ENCODE data around the gene KDM1B. TPM values are rescaled to one million over a fixed set of nuclear protein-coding genes. Genes with fewer than 3 reads are reported as not detected.

The KDM1B gene
- total RNA-seq, 4 donors from 2014 or later: 10.3 to 13.2 (median 11.7) TPM

GRCh38 chr6:18264923-18265377 lies 109.7 kb downstream of the KDM1B start:
- intact Hi-C loops (cut with DNase I): loop anchor here (5.0 kb wide), 2 partner anchors 108 to 122 kb away; partner anchors contain the start of genes KDM1B, RNF144B and TPMT
- no peak for DNase-seq (ENCODE audit: extremely low spot score)
- TF ChIP-seq POLR2A (IDR thresholded peaks at IDR 0.05; ENCODE audit: low read depth): no peak
- TF ChIP-seq EP300 (IDR thresholded peaks at IDR 0.05): no peak
- no peak for TF ChIP-seq POLR2AphosphoS5 (IDR thresholded peaks at IDR 0.05)
- no peak for TF ChIP-seq CTCF (IDR thresholded peaks at IDR 0.05)
- Histone ChIP-seq H3K36me3 (peaks cover 0 to 5% (median 0%) of the 10 kb centered on the region in 4 donors), H3K27me3 (no peaks in the 10 kb centered on the region), H3K4me3 (peak overlapping the region; percentile 82 to 98 (median 94)), H3K9me3 (no peaks in the 10 kb centered on the region), H3K27ac (replicated peaks in 1 of 4) (peak overlapping the region; percentile 96 to 99 (median 98)), H3K4me1 (peaks cover 33 to 41% (median 37%) of the 10 kb centered on the region in 4 donors)
- 2% methylated on average over 10 of the region's 11 CpGs for WGBS

- WGBS: 98% methylated on average over 13 of the region's 14 CpGs
- intact Hi-C loops (cut with DNase I): no loop called here
These were observed 110.7 kb downstream of the KDM1B start for GRCh38 chr6:18265787-18266522.

GRCh38 chr6:18266523-18266912 lies 111.3 kb downstream of the KDM1B start:
- Histone ChIP-seq H3K27ac (replicated peaks in 1 of 4) (no peak overlapping the region), H3K9me3 (no peaks in the 10 kb centered on the region), H3K36me3 (peaks cover 0 to 3% (median 0%) of the 10 kb centered on the region in 4 donors), H3K27me3 (no peaks in the 10 kb centered on the region), H3K4me3 (no peak overlapping the region), H3K4me1 (peaks cover 20 to 25% (median 22%) of the 10 kb centered on the region in 4 donors)
- DNase-seq (ENCODE audit: extremely low spot score): no peak
- TF ChIP-seq EP300 (IDR thresholded peaks at IDR 0.05): no peak
- no peak for TF ChIP-seq CTCF (IDR thresholded peaks at IDR 0.05)
- TF ChIP-seq POLR2AphosphoS5 (IDR thresholded peaks at IDR 0.05): no peak
- TF ChIP-seq POLR2A (IDR thresholded peaks at IDR 0.05; ENCODE audit: low read depth): no peak
- intact Hi-C loops (cut with DNase I): no loop called here
- 88% methylated on average over 7 of the region's 11 CpGs for whole genome bisulfite sequencing

More at GRCh38 chr6:18265787-18266522, 110.7 kb downstream of the KDM1B start:
- Histone ChIP-seq H3K27me3 (no peaks in the 10 kb centered on the region), H3K4me1 (peaks cover 26 to 31% (median 28%) of the 10 kb centered on the region in 4 donors), H3K27ac (replicated peaks in 1 of 4) (no peak overlapping the region), H3K9me3 (no peaks in the 10 kb centered on the region), H3K36me3 (peaks cover 0 to 5% (median 0%) of the 10 kb centered on the region in 4 donors), H3K4me3 (no peak overlapping the region)
- no peak for TF ChIP-seq CTCF (IDR thresholded peaks at IDR 0.05)
- no peak for TF ChIP-seq POLR2A (IDR thresholded peaks at IDR 0.05; ENCODE audit: low read depth)
- no peak for TF ChIP-seq EP300 (IDR thresholded peaks at IDR 0.05)
- no peak for TF ChIP-seq POLR2AphosphoS5 (IDR thresholded peaks at IDR 0.05)
- DNase-seq (ENCODE audit: extremely low spot score): no peak

GRCh38 chr6:18268066-18268465 lies 112.8 kb downstream of the KDM1B start:
- intact Hi-C loops (cut with DNase I): no loop called here
- no peak for DNase-seq (ENCODE audit: extremely low spot score)
- 86% methylated on average over 4 of the region's 4 CpGs for WGBS
- H3K36me3 ChIP-seq: no peaks in the 10 kb centered on the region
- H3K27me3 ChIP-seq: no peaks in the 10 kb centered on the region
- H3K4me1 ChIP-seq: peaks cover 4 to 10% (median 6%) of the 10 kb centered on the region in 4 donors
- H3K27ac ChIP-seq (replicated peaks in 1 of 4): no peak overlapping the region
- H3K9me3 ChIP-seq: no peaks in the 10 kb centered on the region
- TF ChIP-seq EP300 (IDR thresholded peaks at IDR 0.05): no peak
- TF ChIP-seq CTCF (IDR thresholded peaks at IDR 0.05): no peak
- no peak for TF ChIP-seq POLR2AphosphoS5 (IDR thresholded peaks at IDR 0.05)
- TF ChIP-seq POLR2A (IDR thresholded peaks at IDR 0.05; ENCODE audit: low read depth): no peak
- H3K4me3 ChIP-seq: no peak overlapping the region

Measured in esophagus muscularis mucosa (tissue), 4 donors.